BJ (cell line): ENCODE results near the gene NACC2. TPM values are rescaled to one million over a fixed set of nuclear protein-coding genes. Genes with fewer than 3 reads are reported as not detected.

Source experiments
- CTCF ChIA-PET: fragments of 350-600 bp; formaldehyde crosslinking; extraction: SDS; loops from one replicate; lab custom pipeline; 2021; ENCODE audit warnings: antibody characterized with exemption, inconsistent platforms; lab: Yijun Ruan, JAX
- POLR2A ChIA-PET: fragments of 300-600 bp; sonication (Branson Sonifier 250); formaldehyde crosslinking; extraction: SDS; loops from one replicate; lab custom pipeline; 2021; ENCODE audit warnings: antibody characterized with exemption; lab: Charles Lee
- DNase-seq: peaks from one replicate; pipeline ENCODE4 v3.0.0-alpha.2; 2011; ENCODE audit warnings: low read depth
- H3K27me3 ChIP-seq: 2 replicates; pipeline ENCODE4 v1.6.0; 2011; ENCODE audit warnings: low read length; ENCODE audit not compliant: control insufficient read depth, insufficient read depth
- H3K36me3 ChIP-seq: 2 replicates; pipeline ENCODE4 v1.5.1; 2011; ENCODE audit warnings: low read length; ENCODE audit not compliant: control insufficient read depth, insufficient read depth
- H3K4me3 ChIP-seq: 2 replicates; pipeline ENCODE4 v1.5.1; 2011; ENCODE audit warnings: low read depth, mild to moderate bottlenecking, control low read depth, low read length
- polyA plus RNA-seq: library from polyadenylated mRNA; depleted of rRNA; stranded (reverse); fragments of >200 nt; gene quantifications from 2 replicates; pipeline ENCODE4 v1.2.3, GENCODE V29; 2011
- TF ChIP-seq, protein P1 (sequence below): IDR thresholded peaks from 2 replicates; pipeline ENCODE4 v1.5.1; 2011; ENCODE audit warnings: low read depth, mild to moderate bottlenecking, control low read depth, inconsistent platforms, low read length, moderate library complexity; ENCODE audit not compliant: insufficient read depth

NACC2 gene
- polyA plus RNA-seq, 1 experiment: 19.2 TPM

DNA sequence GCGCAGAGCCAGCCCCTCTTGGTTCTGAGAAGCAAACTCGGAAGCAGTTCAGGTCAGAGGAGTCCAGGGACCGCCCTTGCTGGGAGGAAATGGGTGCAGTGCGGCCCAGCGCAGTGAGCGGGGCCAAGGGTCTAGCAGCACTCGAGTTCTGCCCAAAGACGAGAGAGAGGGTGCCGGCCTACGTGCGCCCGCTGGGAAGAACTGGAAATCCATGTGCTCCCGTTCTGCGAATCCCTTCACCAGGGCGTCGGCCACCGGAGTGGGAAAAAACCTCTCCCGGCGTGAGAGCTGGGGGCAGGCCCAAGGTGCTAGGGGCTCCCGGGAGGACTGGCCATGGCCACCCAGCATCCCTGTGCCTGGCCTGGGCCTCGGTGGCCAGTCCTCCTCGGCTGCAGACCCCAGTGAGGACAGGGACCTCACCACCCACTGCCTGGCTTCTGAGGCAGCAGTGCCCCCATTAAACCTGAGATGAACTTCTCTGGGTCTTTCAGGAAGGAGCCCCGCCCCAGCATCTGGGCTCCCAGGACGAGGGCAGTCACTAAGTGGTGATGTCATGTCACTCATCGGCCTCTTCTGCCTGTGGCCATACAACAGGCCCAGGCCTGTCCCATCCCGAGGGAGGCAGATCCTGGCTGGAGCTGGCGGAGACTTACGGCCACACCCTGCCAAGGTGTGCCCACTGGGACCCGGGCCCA, 13.0 kb upstream of the NACC2 start:
- DNase-seq: no peak
- Histone ChIP-seq H3K27me3 (no peaks in the 10 kb centered on the region), H3K4me3 (no peak overlapping the region), H3K36me3 (no peaks in the 10 kb centered on the region; the same call in 1 of the 2 replicates)
- ChIA-PET POLR2A (no interaction called here), CTCF (interaction anchor here (1.1 kb wide), 1 partner anchor 12 kb away, joined by 3 read pairs; no protein-coding TSS in a partner anchor)
- TF ChIP-seq, protein P1, sequence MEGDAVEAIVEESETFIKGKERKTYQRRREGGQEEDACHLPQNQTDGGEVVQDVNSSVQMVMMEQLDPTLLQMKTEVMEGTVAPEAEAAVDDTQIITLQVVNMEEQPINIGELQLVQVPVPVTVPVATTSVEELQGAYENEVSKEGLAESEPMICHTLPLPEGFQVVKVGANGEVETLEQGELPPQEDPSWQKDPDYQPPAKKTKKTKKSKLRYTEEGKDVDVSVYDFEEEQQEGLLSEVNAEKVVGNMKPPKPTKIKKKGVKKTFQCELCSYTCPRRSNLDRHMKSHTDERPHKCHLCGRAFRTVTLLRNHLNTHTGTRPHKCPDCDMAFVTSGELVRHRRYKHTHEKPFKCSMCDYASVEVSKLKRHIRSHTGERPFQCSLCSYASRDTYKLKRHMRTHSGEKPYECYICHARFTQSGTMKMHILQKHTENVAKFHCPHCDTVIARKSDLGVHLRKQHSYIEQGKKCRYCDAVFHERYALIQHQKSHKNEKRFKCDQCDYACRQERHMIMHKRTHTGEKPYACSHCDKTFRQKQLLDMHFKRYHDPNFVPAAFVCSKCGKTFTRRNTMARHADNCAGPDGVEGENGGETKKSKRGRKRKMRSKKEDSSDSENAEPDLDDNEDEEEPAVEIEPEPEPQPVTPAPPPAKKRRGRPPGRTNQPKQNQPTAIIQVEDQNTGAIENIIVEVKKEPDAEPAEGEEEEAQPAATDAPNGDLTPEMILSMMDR: no peak

DNA sequence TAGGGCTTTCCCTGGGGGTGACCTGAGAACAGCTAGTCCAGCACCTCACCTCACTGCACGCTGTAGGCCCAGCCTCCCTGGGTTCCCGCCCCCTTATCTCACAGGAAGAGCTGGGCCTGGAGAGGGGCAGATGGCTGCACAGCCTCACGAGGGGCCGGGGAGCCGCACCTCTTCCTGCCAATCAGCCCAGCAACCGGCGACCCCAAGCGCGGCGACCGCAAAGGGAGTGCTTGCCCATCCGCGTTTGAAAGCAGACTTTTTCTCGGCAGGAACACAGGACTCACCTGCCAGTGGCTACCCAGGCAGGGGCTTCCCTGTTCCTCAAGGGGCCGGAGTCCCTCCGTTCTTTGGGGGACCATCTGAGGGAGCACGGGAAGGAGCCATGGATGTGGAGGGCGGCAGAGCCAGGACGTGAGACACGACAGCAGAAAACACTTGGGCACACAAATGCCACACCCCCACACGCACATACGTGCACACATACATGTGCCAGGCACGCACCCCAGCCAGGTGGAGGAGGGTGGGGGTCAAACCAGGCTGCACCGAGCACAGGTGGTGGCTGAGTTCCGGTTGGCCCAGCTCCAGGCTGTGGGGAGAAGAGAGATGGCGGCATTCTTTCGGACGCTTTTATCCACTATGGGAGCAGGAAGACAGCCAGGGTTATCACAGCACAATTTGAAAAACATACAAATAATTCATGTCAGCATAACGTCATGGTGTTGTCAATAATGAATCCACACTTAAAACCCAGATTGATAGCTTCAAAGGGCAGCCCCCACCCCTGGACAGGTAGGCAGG, 12.3 kb upstream of the NACC2 start:
- POLR2A ChIA-PET: no interaction called here
- Histone ChIP-seq H3K36me3 (no peaks in the 10 kb centered on the region), H3K4me3 (no peak overlapping the region), H3K27me3 (no peaks in the 10 kb centered on the region)
- CTCF ChIA-PET: interaction anchor here (0.7 kb wide), 1 partner anchor 11 kb away, joined by 3 read pairs; no protein-coding TSS in a partner anchor
- TF ChIP-seq, protein P1: no peak
- no peak for DNase-seq

DNA sequence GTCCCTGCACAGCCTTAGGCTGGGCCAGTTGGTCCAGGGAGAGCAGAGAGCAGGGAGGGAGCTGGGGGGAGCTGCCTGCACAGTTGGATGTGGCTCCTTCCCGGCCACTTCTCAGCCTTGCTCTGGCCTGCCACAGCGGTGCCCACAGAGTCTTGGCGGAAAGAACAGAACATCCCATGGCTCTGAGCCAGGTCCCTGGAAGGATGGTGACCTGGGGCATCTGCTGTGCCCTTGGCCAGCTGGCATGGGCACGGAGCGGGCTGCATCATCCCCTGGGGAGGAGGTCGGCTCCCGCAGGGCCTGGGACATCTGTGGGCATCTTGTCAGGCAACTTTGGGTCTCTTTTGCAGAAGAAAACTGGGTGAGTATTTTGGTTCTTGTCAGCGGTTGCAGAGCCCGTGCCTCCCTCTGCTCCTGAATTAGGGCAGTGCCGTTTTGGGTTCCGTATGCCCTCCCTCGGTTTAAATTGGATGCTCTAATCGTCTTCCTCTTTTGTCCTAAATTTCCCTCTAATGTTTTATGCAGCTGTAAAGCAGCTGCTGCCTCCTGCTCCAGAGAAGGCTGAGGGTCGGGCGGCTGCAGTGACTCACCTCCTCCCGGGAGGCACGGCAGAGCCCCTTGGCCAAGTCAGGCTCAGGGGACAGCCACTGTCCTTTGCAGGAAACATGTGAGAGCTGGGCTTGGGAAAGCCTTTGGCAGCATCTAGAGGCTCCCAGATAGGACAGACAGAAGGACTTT, 10.5 kb upstream of the NACC2 start:
- no peak overlapping the region for H3K4me3 ChIP-seq
- no peaks in the 10 kb centered on the region for H3K27me3 ChIP-seq
- TF ChIP-seq, protein P1: no peak
- no peak for DNase-seq
- POLR2A ChIA-PET: no interaction called here
- CTCF ChIA-PET: interaction anchor here (0.9 to 1.5 kb wide), 3 partner anchors 16 to 139 kb away, joined by 3 to 5 read pairs (median 5); no protein-coding TSS in a partner anchor
- no peaks in the 10 kb centered on the region for H3K36me3 ChIP-seq

DNA sequence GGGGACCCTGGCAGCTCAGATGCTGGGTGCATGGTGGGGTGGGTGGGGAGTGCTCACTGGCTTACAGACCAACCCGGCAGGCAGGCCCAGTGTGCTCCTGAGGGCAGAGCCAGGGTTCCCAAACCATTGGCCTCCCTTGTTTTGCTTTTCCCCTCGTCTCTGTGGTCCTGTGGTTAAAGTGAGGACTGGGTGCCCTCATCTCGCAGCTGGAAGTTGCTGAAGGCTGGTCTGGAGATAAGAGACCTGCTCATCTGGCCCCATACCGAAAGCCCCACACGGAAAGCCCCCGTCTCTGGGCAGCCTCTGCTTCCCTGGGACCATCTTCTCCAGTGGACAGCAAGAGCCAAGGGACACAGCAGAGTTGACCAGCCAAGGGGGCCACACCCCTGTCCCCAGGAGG, 9.8 kb upstream of the NACC2 start:
- no peaks in the 10 kb centered on the region for H3K36me3 ChIP-seq
- H3K27me3 ChIP-seq: no peaks in the 10 kb centered on the region
- CTCF ChIA-PET: no interaction called here
- DNase-seq: no peak
- no peak overlapping the region for H3K4me3 ChIP-seq
- POLR2A ChIA-PET: no interaction called here
- TF ChIP-seq, protein P1: no peak

DNA sequence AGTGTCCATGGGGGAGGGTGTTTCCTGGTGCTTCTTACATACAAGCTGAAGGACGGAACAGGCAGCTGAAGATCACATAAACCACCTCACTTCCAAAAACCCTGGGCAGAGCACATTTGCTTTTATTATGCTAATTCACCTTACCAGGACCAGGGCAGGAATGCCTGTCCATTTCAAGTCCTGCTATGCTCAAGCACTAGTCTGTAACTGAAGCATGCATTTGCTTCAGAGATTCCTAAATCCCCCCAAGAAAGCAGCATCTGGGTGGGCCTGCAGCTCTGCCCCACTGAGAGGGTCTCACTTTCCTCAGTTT, 9.4 kb upstream of the NACC2 start:
- POLR2A ChIA-PET: no interaction called here
- TF ChIP-seq, protein P1: no peak
- H3K36me3 ChIP-seq: no peaks in the 10 kb centered on the region
- no peak overlapping the region for H3K4me3 ChIP-seq
- DNase-seq: no peak
- CTCF ChIA-PET: no interaction called here
- no peaks in the 10 kb centered on the region for H3K27me3 ChIP-seq
